Thyroid gland (tissue), 4 donors: ENCODE measurements around the gene GPSM1.

ENCODE experiments used
- POLR2A ChIP-seq, 2 donors: fragments of 450-650 bp; IDR thresholded peaks; one replicate each; pipeline ENCODE4 v1.6.1; 2017; ENCODE audit warnings: antibody characterized with exemption in 2 of 2, mild to moderate bottlenecking in 2 of 2, moderate library complexity in 1 of 2
- TF ChIP-seq, protein P1 (sequence below), 6 experiments: fragments of 200-600 bp in 3 of 6; fragments of 450-650 bp in 3 of 6; sonication (generic) in 3 of 6; IDR thresholded peaks; one replicate each; pipeline ENCODE4 v1.5.1; 2016 to 2019; ENCODE audit warnings: antibody characterized with exemption in 6 of 6, mild to moderate bottlenecking in 2 of 6, inconsistent platforms in 1 of 6, moderate library complexity in 1 of 6

DNA sequence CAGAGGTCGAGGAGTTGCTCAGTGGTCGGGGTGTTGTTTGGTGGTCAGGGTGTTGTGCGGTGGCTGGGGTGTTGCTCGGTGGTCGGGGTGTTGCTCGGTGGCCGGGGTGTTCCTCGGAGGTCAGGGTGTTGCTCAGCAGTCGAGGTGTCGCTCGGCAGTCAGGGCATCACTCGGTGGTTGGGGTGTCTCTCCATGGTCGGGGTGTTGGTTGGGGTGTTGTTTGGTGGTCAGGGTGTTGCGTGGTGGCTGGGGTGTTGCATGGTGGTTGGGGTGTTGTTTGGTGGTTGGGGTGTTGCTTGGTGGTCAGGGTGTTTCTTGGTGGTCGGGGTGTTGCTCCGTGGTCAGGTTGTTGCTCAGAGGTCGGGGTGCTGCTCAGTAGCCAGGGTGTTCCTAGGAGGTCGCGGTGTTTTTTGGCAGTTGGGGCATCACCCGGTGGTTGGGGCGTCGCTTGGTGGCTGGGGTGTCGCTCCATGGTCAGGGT lies 11.0 kb upstream of the GPSM1 start:
- TF ChIP-seq, protein P1, sequence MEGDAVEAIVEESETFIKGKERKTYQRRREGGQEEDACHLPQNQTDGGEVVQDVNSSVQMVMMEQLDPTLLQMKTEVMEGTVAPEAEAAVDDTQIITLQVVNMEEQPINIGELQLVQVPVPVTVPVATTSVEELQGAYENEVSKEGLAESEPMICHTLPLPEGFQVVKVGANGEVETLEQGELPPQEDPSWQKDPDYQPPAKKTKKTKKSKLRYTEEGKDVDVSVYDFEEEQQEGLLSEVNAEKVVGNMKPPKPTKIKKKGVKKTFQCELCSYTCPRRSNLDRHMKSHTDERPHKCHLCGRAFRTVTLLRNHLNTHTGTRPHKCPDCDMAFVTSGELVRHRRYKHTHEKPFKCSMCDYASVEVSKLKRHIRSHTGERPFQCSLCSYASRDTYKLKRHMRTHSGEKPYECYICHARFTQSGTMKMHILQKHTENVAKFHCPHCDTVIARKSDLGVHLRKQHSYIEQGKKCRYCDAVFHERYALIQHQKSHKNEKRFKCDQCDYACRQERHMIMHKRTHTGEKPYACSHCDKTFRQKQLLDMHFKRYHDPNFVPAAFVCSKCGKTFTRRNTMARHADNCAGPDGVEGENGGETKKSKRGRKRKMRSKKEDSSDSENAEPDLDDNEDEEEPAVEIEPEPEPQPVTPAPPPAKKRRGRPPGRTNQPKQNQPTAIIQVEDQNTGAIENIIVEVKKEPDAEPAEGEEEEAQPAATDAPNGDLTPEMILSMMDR (IDR thresholded peaks at IDR 0.05), result no peak
- no peak for TF ChIP-seq POLR2A (IDR thresholded peaks at IDR 0.05)
